NCI-H1092 treated with DMSO at 0.1 percent for 48 hours (cell line): ENCODE measurements around the gene SLC30A5.

ENCODE experiments used
- DNase-seq: peaks from one replicate; lab custom pipeline; 2025; lab: John Stamatoyannopoulos, UW

The SLC30A5 gene

GRCh38 chr5:69167929-69168328 lies 74.1 kb downstream of the SLC30A5 start:
- DNase-seq: no peak

- DNase-seq: no peak
These were observed 76.7 kb downstream of the SLC30A5 start for GRCh38 chr5:69170495-69170894.

- no peak for DNase-seq
These were observed 77.2 kb downstream of the SLC30A5 start for GRCh38 chr5:69170969-69171368.
